H1 (cell line): ENCODE measurements around the gene PTPRT. TPM values are rescaled to one million over a fixed set of nuclear protein-coding genes. Genes with fewer than 3 reads are reported as not detected.

ENCODE experiments used
- CHD7 ChIP-seq: fragments of 300-600 bp; sonication (generic); IDR thresholded peaks from 2 replicates; pipeline ENCODE4 v1.7.1; 2012; ENCODE audit warnings: low read length, moderate library complexity, mild to moderate bottlenecking, inconsistent platforms; ENCODE audit not compliant: insufficient replicate concordance
- SIX5 ChIP-seq: IDR thresholded peaks from 2 replicates; pipeline ENCODE4 v1.6.1; 2011; ENCODE audit warnings: mild to moderate bottlenecking, low read depth, low read length
- polyA plus RNA-seq, 7 experiments: library from polyadenylated mRNA; depleted of rRNA in 3 of 7; stranded (reverse) in 5 of 7; unstranded in 2 of 7; fragments of >200 nt in 5 of 7; fragments of 200-250 nt in 2 of 7; gene quantifications; 1 replicate in 5 of 7; 2 replicates in 1 of 7; 4 replicates in 1 of 7; pipeline versions ENCODE4 v1.2.1 to v1.2.3, GENCODE V29; 2011 to 2013; ENCODE audit warnings: missing spikeins in 2 of 7, mixed read lengths in 2 of 7
- total RNA-seq: library from RNA; stranded (reverse); fragmentation: NEBNext Ultra II Directional; extraction: Animal tissue kit (Norgen Biotek cat#: 25700); gene quantifications from 2 replicates; pipeline ENCODE4 v1.2.1, GENCODE V29; 2021

PTPRT gene
- total and polyA plus RNA-seq, 2 of the 8 experiments (the other 6 are each of a cell fraction or from before 2014, with no cell fraction given): 0.33 to 1.8 TPM

GRCh38 chr20:42790111-42790510 is 399.6 kb downstream of the PTPRT start (continued):
- TF ChIP-seq CHD7 (no peak), SIX5 (no peak)
